ENCODE results near the gene MACROD2.

- no peak for TF ChIP-seq POLR2A (IDR thresholded peaks at IDR 0.05)
- TF ChIP-seq CTCF (IDR thresholded peaks at IDR 0.05) = no peak
- no peak for TF ChIP-seq POLR2AphosphoS5 (IDR thresholded peaks at IDR 0.05)
These were observed 662.1 kb downstream of the MACROD2 start for GRCh38 chr20:14657266-14658005.
